Measurements from ENCODE around the gene TMEM69.
"Not testable (repeated sequence)": the region's sequence is repeated elsewhere in the genome, so short reads cannot be mapped to it uniquely, and the experiment has no call there.

Gene TMEM69

DNA sequence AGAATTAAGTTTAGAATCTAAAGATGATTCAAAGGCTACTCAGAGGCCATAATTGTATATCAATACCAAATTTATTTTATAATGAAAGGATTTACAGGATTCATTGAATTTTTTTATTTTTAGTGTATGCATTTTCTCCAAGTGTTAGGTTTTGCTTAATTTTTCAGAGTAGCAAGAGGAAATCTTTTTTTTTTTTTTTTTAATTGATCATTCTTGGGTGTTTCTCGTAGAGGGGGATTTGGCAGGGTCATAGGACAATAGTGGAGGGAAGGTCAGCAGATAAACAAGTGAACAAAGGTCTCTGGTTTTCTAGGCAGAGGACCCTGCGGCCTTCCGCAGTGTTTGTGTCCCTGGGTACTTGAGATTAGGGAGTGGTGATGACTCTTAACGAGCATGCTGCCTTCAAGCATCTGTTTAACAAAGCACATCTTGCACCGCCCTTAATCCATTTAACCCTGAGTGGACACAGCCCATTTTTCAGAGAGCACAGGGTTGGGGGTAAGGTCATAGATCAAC is 51.7 kb downstream of the TMEM69 start:
- not testable (repeated sequence) for DNase-seq (ENCODE audit: low read depth)

All from ELR (cell line).